PFSK-1 (cell line): ENCODE measurements around the gene FAM136A.

Experiments
- FOXP2 ChIP-seq: optimal IDR thresholded peaks from 2 replicates; pipeline ENCODE3; 2011; ENCODE audit warnings: borderline replicate concordance, control low read depth, inconsistent platforms; ENCODE audit not compliant: insufficient read depth; ENCODE audit errors: extremely low read length, extremely low read depth
- POLR2AphosphoS5 ChIP-seq: IDR thresholded peaks from 2 replicates; pipeline ENCODE4 v1.6.1; 2012; ENCODE audit warnings: low read depth, mild to moderate bottlenecking, control low read depth, low read length, moderate library complexity
- REST ChIP-seq, 2 experiments: IDR thresholded peaks; 2 replicates each; pipeline versions ENCODE4 v1.6.1 to v1.8.0; 2011 to 2012; ENCODE audit warnings: low read depth in 2 of 2, low read length in 2 of 2, control low read depth in 1 of 2, inconsistent platforms in 1 of 2, mild to moderate bottlenecking in 1 of 2, moderate library complexity in 1 of 2; ENCODE audit not compliant: insufficient read depth in 1 of 2
- SIN3A ChIP-seq: IDR thresholded peaks from 2 replicates; pipeline ENCODE4 v1.6.1; 2012; ENCODE audit warnings: mild to moderate bottlenecking, low read length, moderate library complexity, borderline replicate concordance; ENCODE audit not compliant: insufficient read depth
- TAF1 ChIP-seq: IDR thresholded peaks from 2 replicates; pipeline ENCODE4 v1.6.1; 2012; ENCODE audit warnings: low read length, control low read depth, borderline replicate concordance; ENCODE audit not compliant: insufficient read depth

FAM136A gene

GRCh38 chr2:70270323-70270722, 31.5 kb downstream of the FAM136A start:
- no peak for TF ChIP-seq FOXP2
- no peak for TF ChIP-seq TAF1
- no peak for TF ChIP-seq REST (IDR thresholded peaks at IDR 0.05; ENCODE audit: insufficient read depth in 1 of 2, low read depth in 2 of 2, low read length in 2 of 2)
- no peak for TF ChIP-seq POLR2AphosphoS5
- TF ChIP-seq SIN3A: no peak

GRCh38 chr2:70261501-70261900, 40.4 kb downstream of the FAM136A start:
- TF ChIP-seq SIN3A (no peak), REST (IDR thresholded peaks at IDR 0.05; ENCODE audit: insufficient read depth in 1 of 2, low read depth in 2 of 2, low read length in 2 of 2) (no peak), TAF1 (no peak), FOXP2 (no peak), POLR2AphosphoS5 (no peak)

DNA sequence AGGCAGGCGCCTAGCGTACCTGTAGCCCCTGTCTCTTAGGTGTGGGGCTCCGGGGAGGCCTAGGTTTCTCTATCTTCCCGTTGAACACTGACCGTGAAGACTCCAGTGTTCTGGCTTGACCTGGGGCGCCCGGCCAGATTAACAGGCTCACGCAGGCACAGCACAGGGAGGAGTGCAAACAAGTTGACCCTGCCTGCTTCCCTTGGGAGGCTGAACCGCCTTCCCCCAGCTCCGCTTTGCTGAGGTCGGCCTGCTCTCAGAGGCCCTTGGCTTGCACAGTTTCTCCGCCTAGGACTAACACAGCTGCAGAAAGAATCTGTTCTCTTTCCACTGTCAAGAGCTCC, 43.4 kb downstream of the FAM136A start:
- TF ChIP-seq REST (IDR thresholded peaks at IDR 0.05; ENCODE audit: insufficient read depth in 1 of 2, low read depth in 2 of 2, low read length in 2 of 2): no peak
- TF ChIP-seq POLR2AphosphoS5: no peak
- no peak for TF ChIP-seq TAF1
- no peak for TF ChIP-seq SIN3A
- TF ChIP-seq FOXP2: no peak

DNA sequence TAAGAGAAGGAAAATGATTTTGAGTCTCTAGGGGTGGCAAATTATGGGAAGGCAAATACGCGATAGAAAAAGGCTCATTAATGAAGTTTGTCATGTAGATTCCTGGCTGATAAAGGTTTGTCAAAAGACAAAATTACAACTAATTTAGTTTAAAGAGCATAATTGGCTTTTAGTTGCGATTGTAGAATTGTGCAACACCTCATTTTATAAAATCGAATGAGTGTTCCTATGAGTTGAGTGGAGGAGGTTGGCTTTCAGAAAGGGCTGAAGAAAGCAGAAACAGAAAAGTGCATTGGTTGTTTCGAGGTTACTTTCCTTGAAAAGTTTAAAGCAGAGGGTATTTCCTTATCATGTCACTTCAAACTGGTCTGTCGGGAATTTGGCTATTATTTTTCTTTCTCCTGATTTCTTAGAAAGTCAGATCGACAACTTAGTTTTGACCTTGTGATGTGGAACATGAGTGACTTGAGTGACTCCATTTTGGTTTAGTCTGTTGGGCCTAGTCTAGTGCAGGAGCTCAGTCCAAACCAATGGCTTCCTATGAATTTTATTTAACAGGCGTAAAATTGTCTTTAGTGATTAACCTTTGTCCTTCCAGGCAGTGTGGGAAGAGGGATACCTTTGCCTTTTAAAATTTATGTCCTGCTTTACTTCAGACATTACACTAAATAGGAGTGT, 46.1 kb downstream of the FAM136A start:
- TF ChIP-seq TAF1 (no peak), REST (IDR thresholded peaks at IDR 0.05; ENCODE audit: insufficient read depth in 1 of 2, low read depth in 2 of 2, low read length in 2 of 2) (no peak), POLR2AphosphoS5 (no peak), SIN3A (no peak), FOXP2 (no peak)

DNA sequence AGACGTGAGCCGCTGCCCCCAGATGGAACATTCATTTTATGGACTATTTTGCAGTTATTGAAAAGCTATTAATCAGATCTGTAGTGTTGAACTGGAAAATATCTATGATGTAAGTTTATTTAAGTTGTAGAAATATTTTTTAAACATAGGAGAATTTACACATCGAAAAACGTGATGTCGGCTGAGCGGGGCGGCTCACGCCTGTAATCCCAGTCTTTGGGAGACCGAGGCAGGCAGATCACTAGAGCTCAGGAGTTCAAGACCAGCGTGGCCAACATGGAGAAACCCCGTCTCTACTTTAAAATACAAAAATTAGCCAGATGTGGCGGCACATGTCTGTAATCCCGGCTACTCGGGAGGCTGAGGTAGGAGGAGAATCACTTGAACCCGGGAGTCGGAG, 51.4 kb downstream of the FAM136A start:
- no peak for TF ChIP-seq REST (IDR thresholded peaks at IDR 0.05; ENCODE audit: insufficient read depth in 1 of 2, low read depth in 2 of 2, low read length in 2 of 2)
- no peak for TF ChIP-seq SIN3A
- TF ChIP-seq FOXP2: no peak
- TF ChIP-seq POLR2AphosphoS5: no peak
- TF ChIP-seq TAF1: no peak
